Inflammatory macrophage (primary cell): Measurements from ENCODE around the gene SIGLEC14.
"Not testable (repeated sequence)": the region's sequence is repeated elsewhere in the genome, so short reads cannot be mapped to it uniquely, and the experiment has no call there.

Source experiments
- DNase-seq, 2 donors: peaks; one replicate each; pipeline ENCODE4 v3.0.0-alpha.2; 2020 to 2022

Gene SIGLEC14

GRCh38 chr19:51668216-51668615 is 21.6 kb upstream of the SIGLEC14 start:
- peak; percentile 72 to 79 for DNase-seq

DNA sequence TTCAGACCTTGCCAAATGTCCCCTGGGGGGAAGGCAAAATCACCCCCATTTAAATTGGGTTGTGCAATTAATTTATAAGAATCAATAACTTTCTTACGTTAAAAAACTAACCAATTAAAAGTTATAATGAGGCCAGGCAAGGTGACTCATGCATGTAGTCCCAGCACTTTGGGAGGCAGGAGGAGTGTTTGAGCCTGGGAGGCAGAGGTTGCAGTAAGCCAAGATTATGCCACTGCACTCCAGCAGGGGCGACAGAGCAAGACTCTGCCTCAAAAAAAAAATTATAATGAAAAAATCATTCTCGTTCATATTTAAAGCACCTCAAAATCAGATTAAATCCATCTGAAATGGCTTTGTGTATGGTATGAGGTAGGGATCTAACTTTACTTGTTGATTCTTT is 18.4 kb upstream of the SIGLEC14 start:
- DNase-seq = no peak

- DNase-seq = no peak
Observed at GRCh38 chr19:51664131-51664530, 17.5 kb upstream of the SIGLEC14 start.

- no peak for DNase-seq
Observed at GRCh38 chr19:51663650-51664049, 17.0 kb upstream of the SIGLEC14 start.

DNA sequence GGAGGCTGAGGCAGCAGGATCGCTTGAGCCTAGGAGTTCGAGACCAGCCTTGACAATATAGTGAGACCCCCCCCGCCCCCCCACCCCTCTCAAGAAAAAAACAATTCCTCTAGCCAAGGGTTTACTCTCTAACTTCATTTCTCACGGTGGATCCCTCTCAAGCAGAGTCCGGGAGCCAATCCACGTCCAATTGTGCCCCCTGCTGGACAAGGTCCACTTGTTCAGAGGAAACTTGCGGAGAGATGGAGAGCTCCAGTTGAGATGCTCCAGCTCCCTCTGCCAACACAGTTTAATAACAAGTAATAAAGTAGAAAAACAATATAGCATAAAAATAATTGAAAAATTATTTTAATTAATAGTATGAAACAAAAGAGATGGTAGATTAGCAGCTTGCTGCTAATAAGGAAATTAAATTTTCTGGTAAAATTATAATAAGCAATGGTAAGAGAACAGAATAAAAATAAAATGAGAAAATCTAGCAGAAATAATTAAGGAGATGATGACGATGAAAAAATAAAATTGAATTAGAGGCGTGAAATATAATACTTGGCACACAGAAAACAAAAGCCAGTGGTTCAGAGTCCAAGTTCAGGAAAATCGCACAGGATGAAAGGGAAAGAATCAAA is 14.5 kb upstream of the SIGLEC14 start:
- DNase-seq = peak; percentile 83 to 87

DNA sequence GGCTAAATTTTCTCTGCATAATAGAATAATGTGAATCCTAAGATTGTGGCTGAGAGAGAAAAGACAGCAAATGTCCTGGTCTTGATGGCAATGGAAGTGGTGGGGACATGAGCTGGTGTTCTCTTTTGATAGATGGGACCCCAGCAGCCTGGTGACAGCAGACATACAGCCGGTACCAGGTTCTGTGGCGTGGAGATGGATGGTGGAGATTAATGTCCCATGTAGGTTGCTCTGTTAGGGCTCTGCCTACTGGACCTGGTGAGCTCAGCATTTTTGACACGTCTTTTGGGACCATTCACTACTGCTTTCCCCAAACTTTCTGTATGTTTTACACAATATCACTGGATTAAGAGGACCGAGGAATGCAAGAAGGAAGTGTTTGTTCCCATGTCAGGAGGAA is 8.2 kb upstream of the SIGLEC14 start:
- DNase-seq = no peak

DNA sequence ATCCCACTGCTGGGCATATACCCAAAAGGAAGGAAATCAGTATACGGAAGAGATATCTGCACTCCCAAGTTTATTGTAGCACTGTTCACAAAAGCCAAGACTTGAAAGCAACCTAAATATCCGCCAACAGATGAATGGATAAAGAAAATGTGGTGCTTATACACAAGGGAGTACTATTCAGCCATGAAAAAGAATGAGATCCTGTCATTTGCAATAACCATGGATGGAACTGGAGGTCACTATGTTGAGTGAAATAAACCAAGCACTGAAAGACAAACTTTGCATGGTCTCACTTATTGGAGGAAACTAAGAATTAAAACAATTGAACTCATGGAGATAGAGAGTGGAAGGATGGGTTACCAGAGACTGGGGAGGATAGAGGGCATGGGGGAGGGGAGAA is 6.5 kb upstream of the SIGLEC14 start:
- no peak for DNase-seq

- DNase-seq = peak; percentile 35 to 54
Observed at GRCh38 chr19:51652266-51652665, 5.6 kb upstream of the SIGLEC14 start.

- peak; percentile 94 to 95 for DNase-seq
Observed at GRCh38 chr19:51651216-51651846, 4.7 kb upstream of the SIGLEC14 start.

GRCh38 chr19:51647318-51647717 is 693 bp upstream of the SIGLEC14 start:
- no peak for DNase-seq

DNA sequence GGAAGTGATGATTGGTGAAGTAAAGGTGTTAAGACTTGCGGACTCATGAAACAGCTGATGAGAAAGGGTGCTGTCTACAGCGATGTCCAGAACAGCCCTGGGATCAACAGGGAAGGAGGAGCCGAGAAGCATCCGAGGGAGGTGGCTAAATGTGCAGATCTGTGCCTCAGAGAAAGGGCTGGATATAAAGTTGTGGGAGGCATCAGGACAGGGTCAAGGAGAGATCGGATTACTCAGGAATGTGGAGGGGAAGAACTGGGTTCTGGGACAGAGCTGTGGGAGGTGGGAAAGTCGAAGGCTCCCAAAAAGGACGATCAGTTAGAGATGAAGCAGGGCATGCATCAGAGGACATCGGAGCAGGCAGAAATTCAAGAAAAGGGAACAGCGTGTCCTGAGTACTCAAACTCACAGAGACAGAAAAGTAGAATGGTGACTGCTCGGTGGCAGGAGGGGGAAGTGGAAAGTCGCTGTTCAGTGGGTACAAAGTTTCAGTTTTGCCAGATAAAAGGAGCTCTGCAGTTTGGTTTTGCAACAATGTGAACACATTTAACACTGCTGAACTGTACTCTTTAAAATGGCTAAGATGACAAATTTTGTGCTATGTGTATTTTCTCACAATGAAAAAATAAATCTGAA is 1.9 kb downstream of the SIGLEC14 start:
- DNase-seq = no peak

GRCh38 chr19:51641648-51642047 is 5.0 kb downstream of the SIGLEC14 start:
- DNase-seq = no peak

DNA sequence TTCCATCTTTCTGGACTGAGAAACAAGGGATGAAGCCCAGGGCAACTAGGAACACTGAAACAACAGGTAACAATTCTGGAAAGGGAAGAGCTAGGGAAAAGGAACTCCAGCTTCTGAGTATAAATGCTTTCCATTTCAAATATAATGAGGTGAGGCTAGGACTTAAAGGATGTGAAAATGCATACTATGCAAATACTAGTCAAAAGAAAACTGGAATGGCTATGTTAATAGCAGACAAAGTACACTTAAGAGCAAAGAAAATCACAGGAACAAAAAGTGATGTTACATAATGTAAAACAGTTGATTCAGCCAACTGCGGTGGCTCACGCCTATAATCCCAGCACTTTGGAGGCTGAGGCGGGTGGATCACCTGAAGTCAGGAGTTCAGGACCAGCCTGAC is 6.2 kb downstream of the SIGLEC14 start:
- DNase-seq = no peak

GRCh38 chr19:51639916-51640315 is 6.7 kb downstream of the SIGLEC14 start:
- no peak for DNase-seq

- no peak for DNase-seq
Observed at GRCh38 chr19:51637362-51637978, 9.2 kb downstream of the SIGLEC14 start.

DNA sequence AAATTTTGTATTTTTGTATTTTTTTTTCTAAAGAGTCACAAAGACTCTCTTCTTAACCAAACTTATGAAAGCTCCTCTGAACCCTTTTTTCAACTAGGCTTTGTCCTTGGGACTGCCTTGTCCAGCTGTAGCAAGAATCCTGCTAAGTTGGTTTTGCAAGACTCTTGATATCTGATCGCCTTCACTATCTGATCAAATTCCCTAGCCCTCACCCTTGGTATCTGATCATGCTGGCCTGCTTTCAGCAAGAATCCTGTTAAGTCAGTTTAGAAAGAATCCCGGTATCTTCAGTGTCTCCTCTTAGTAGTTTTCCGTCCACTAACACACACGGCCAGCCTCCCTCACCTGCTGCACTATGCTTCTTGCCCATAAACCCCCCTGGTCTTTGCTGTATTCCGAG is 14.5 kb downstream of the SIGLEC14 start:
- DNase-seq = no peak

DNA sequence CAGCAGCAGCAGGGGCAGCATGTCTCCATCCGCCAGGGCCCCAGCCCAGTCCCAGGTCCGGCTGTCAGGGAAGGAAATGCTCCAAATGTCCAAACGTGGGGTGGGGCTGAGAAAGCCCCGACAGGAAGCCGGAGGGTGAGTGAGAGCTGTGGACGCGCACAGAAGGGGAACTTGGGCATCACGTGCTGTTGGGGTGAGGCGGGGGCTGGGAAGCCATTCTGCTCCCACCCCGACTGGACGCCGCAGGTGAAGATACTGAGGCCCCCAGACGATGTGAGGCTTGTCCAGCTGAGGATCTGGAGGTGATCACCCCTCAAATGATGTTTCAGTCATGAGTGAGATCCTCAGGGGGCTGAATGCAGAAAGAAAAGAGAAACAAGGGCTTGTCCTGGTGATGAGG is 16.3 kb downstream of the SIGLEC14 start, which contains the start of gene SIGLEC5:
Gene SIGLEC5, minus strand, starts transcription at position 87 of the 400 bp plus-strand sequence. Its CDS starts 66 bp downstream, at position 21.
- not testable (repeated sequence) for DNase-seq

GRCh38 chr19:51628153-51628939 is 18.3 kb downstream of the SIGLEC14 start:
- DNase-seq = no peak

GRCh38 chr19:51627491-51628138 is 19.0 kb downstream of the SIGLEC14 start:
- DNase-seq = no peak

DNA sequence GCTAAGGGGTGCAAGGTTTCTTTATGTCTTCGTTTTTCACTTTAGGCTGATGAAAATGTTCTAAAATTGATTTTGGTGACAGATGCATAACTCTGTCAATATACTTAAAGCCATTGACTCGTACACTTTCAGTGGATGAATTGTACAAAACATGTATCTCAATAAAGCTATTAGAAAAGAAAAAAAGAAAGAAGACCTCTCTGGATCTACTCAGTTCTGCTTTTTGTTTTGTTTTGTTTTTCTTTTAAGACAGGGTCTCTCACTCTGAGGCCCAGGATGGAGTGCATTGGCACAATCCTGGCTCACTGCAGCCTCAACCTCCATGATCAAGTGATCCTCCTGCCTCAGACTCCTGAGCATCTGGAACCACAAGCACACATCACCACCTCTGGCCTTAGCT is 19.9 kb downstream of the SIGLEC14 start:
- no peak for DNase-seq

GRCh38 chr19:51621178-51621577 is 25.4 kb downstream of the SIGLEC14 start:
- DNase-seq = peak; percentile 74 to 76

DNA sequence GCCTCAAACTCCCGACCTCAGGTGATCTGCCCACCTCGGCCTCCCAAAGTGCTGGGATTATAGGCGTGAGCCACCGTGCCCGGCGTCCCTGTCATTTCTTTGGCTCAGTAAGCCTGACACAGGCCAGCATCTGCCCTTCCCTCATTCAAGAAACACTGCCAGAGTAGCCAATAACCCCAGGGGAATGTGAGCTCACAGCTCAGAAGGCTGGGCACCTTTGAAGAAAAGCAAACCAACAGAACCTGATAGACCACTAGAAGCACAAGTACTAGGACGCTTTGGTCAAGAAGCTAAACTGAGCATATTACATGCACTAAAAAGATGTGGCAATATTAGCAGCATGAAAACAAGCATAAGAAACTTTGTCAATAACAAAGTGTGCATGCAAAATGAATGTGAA is 30.6 kb downstream of the SIGLEC14 start:
- no peak for DNase-seq
